GM12892 (cell line): ENCODE measurements around the gene CRYBG3.
"Not testable (repeated sequence)": the region's sequence is repeated elsewhere in the genome, so short reads cannot be mapped to it uniquely, and the experiment has no call there.

Source experiments
- POLR2A ChIP-seq: IDR thresholded peaks from 2 replicates; pipeline ENCODE4 v1.6.1; 2011; ENCODE audit warnings: low read depth, low read length, control low read depth
- TAF1 ChIP-seq: IDR thresholded peaks from 2 replicates; pipeline ENCODE4 v1.6.1; 2011; ENCODE audit warnings: low read depth, mild to moderate bottlenecking, control low read depth, low read length, borderline replicate concordance

DNA sequence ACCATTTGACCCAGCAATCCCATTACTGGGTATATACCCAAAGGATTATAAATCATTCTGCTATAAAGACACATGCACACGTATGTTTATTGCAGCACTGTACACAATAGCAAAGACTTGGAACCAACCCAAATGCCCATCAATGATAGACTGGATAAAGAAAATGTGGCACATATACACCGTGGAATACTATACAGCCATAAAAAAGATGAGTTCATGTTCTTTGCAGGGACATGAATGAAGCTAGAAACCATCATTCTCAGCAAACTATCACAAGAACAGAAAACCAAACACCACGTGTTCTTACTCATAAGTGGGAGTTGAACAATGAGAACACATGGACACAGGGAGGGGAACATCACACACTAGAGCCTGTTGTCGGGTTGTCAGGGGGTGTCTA lies 11.4 kb downstream of the CRYBG3 start:
- TF ChIP-seq POLR2A, TAF1: not testable (repeated sequence)
